Left forelimb (tissue), 1 donor: ENCODE measurements around the gene TBC1D22A.

Source experiments
- DNase-seq: peaks from one replicate; pipeline ENCODE4 v3.0.0-alpha.2; 2018; ENCODE audit warnings: low spot score

TBC1D22A gene

GRCh38 chr22:47032956-47033647 is 270.7 kb downstream of the TBC1D22A start:
- DNase-seq = no peak

DNA sequence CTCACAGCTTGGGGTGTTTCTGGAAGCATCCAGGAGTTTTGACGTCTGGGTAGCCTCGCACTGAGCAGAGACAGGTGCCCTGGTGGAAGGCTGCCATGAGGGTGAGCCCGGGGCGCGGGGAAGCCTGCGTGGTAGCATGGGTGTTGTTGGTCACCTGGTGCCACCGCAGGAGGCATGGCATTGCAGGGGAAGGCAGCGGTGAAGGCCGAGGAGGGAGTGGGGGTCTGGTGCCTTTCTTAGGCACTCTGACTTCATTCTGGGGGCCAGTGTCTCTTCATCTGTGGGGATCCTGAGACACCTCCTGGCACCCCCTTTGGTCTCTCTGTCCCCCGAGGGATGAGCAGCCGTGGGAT is 271.2 kb downstream of the TBC1D22A start:
- DNase-seq = no peak

GRCh38 chr22:47034076-47034808 is 271.8 kb downstream of the TBC1D22A start:
- no peak for DNase-seq

GRCh38 chr22:47034905-47035419 is 272.5 kb downstream of the TBC1D22A start:
- no peak for DNase-seq

- DNase-seq = no peak
Measured at GRCh38 chr22:47035425-47035881, 273.0 kb downstream of the TBC1D22A start.

DNA sequence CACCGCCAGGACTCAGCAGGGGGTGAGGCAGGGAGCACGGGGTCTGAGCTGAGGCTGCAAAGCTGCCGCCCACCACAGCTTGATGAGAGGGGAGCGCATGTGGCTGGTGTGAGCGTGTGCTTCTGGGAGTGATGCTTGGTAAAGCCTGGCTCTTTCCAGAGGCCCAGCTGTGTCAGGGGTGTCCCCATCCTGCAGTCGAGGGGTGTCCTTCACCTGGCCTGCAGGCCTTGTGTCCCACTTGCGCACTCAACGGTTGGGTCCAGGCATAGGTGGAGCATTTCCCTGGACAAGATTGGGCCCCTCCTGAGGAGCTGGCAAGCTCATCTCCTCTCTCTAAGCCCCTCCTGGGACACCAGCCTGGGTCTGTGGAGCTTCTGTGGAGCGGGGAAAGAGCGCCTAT is 273.9 kb downstream of the TBC1D22A start:
- no peak for DNase-seq

DNA sequence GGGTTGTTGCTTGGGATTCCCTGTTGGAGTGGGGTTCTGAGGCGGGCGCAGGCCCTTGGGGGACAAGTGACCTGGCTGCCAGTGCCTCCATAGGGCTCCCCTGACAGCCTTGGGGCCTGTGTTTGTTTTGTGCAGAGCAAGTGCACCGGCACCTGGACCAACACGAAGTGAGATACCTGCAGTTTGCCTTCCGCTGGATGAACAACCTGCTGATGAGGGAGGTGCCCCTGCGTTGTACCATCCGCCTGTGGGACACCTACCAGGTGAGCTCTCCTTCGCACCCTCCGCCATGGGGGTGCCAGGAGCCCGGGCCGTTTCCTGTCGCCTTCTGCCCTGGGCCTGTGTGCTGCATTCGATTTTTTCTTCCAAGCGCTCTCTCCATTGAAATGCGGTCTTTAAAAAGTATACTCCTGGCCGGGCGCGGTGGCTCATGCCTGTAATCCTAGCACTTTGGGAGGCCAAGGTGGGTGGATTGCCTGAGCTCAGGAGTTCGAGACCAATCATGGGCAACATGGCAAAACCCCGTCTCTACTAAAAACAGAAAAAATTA is 274.6 kb downstream of the TBC1D22A start:
- no peak for DNase-seq

DNA sequence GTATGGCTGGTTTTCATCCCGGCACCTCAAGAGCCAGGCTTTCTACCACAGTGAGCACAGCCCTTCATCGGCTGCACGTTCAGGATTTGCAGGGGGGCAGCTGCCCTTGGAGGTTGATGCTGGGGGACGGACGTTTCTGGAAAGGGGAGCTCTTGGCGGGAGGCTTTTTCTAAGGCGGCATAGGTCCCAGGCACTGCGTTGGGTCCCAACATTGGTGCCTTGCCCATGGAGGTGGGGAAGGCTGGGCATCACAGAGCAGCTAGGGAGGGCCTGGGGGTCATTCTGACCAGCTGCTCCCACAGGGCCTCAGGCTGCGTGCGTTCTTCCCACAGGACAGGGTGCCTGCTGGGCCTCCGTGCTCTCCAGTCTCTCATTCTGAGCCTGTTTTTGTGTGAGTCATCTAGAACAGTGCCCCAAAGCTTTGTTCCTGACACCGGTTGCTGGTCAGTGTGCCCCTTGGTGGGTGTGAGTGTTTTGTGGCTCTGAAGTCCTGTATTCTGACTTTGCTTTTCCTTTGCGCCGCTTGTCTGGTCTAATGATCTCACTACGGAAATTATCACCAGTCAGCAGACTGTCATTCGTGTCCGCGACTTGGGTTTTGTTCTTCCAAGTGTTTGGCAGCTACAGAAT is 275.9 kb downstream of the TBC1D22A start:
- DNase-seq = no peak

DNA sequence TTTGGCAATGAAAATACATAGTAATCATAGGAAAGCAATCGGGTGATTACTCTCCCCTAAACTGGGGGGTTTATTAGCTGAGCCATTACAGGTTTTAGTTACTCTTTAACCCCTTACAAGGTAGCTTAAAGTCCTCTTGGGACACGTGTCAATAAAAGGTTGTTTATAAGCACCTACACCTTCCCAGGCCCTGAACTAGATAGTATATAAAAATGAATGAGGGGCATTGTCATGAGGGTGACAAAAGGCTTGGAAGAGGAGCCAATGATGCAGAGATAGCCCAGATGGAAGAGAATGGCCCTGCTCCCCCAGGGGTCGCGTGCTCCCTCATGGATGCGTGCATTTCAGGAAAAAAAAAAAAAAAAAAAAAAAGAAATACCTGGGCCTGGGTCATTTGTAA is 276.9 kb downstream of the TBC1D22A start:
- DNase-seq = no peak

DNA sequence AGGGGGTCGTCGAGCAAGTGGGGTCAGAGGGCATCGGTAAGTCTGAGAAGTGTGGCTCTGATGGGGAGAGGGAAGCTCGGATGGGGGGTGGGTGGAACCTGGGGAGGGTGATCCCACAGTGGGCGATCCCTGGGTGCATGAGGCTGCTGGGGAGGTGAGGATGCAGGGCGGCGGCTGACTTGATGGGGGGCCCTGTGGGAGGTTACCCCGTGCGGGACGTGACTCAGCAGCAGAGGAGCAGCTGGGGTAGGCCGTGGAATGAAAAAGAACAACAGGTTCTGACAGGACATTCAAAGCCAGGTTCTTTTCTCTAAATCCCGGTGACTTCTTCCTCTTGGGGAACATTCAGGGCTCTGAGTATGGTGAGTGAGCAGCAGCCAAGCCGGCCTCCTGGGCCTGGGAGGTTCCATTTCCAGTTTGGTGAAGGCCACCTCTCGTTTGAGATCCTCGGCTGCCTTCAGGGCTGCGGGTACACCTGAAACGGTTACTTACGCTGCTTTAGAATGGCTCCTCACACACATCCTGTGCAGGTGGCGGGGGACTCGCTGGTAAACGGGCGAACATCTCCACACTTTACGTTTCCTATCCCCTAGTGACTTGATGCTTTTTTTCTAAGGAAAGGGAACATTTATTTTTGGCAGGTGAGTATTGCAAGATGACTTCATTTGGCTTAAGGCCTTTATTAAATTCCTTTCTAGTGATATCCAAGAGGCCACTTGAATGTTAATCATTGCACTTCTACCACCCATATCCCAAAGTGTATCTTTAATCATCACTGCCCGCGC is 278.2 kb downstream of the TBC1D22A start:
- DNase-seq = no peak

- no peak for DNase-seq
Measured at GRCh38 chr22:47041271-47042115, 279.0 kb downstream of the TBC1D22A start.

DNA sequence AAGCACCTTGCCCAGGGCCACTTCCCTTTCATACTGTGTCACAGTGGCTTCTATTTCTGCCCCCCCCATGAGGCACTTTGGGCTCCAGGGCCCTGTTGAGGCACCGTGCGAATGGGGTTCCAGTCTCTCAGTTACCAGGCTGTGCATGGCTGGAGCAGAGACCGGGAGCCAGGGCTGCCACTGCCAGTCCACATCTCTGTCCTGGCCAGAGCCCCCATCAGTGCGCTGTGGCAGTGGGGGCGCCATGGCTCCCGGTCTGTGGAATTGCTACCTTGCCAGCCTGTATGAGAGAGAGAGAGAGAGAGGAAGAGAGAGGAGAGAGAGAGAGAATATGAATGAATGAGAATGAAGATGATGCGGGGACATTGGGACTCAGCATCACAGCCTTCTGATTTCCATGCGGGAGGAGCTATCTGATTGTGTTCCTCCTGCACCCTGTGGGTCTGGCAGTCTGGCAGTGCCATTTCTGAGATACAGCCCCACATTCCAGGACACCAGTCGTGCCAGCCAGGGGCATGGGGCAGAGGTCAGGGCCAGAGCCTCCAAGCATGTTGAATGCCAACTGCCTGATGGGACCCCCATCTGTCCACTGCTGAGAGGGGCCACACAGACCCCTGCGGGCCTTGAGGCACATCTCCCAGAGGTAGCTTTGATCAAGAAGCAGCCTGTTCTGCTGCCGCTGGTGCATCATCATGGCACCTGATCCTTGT is 279.8 kb downstream of the TBC1D22A start:
- no peak for DNase-seq

DNA sequence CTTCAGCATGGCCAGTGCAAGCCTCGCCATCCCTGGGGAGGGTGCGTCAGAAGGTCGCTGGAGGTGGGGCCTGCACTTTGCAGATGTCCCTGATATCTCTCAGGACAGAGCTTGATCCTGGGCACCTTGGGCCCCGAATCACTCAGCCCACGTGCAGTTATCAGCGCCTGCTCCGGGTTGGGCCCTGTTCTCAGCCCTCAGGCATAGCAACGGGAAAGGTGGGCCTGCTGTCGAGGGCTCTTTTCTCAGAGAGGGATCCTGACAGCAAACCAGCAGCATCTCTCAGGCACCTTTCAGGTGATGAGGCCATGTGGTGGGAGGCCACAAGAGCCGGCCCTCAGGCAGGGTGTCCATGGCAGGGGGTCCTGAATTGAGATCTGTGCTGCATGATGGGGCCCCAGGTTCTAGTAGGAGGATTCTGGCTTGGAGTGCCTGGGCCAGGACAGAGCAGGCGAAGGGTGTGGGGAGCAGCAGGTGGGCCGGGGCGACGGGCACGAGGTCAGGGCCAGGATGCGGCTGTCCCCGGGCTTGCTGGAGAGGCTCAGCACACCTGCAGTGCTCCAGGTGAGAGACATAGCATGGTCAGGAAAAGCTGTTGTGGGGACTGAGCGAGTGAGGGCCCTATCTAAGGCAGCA is 280.5 kb downstream of the TBC1D22A start:
- no peak for DNase-seq

DNA sequence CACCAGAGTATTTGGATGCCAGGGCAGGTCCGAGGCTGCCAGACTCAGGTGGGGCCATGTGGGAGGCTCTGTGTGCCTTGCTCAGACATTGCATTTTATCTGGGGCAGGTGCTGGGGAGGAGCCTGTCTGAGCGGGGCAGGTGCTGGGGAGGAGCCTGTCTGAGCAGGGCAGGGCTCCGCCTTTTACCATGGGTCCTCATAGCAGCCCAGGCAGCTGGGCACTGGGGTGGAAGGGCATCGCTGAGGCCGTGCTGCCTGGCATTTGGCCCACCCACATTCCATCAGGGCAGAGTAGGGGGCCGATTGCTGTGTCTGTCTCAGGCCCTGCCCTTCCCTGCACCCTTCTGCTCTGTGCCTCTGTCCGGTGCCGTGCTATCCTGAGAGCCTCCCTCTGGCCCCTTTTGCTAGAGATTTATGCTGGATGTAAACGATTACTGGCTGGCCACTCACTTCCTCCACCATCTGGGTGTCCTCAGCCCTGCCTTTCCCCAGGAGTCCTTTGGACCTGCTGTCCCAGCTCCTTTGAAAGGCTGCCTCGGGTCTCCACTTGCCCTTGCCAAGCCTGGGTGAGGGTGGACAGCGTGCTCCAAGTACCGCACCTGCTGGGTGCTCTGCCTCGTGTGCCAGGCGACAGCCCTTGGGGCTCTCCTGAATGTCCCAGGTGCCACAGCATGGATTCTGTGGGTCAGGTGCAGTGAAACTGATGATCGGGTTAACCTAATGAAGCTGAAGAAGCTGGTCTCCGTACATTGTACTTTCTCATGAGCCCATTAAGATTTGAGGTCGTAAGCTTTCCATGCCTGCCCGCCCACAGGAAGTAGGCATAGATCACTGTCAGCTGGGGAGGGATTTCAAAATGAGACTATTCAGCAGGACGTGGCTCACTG is 281.6 kb downstream of the TBC1D22A start:
- DNase-seq = no peak

- DNase-seq = no peak
Measured at GRCh38 chr22:47044722-47045535, 282.5 kb downstream of the TBC1D22A start.

GRCh38 chr22:47045691-47046410 is 283.4 kb downstream of the TBC1D22A start:
- DNase-seq = no peak

DNA sequence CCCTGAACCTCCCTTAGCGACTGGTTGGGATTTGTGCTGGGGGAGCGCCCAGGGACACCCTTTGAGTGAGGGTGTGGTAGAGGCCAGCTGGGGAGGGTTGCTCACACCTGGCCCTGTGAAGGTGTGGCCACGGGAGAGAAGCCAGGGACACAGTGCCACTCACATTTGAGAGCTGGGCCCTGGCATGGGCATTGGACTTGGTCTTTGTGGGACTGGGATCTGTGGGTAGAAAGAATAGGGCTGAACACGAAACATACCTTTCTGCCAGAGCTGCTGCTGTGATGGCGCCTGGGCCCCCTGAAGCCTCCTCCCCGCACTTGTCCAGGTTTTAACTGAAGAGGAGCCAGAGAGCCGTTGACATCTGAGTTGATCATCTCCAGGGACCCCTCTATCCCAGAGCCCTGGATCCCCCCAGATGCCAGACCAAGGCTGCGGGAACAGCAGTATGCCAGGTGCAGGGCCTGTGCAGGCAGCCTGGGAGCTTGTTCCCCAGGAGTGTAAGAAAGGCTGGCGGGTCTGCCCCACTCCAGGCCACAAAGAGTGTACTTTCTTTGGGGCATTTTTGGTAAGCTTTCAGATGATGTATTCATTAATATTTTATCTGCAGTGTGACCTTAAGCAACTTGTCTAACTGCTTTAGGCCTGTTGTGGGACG is 284.1 kb downstream of the TBC1D22A start:
- no peak for DNase-seq
